GM18873 (cell line): ENCODE results near the gene KMT2D.

Experiments used
- ATAC-seq: cut with Tn5 transposase; IDR thresholded peaks from one replicate; pipeline ENCODE4 v1.9.1; 2021; ENCODE audit warnings: mild to moderate bottlenecking, moderate library complexity, moderate number of reproducible peaks; ENCODE audit not compliant: unreplicated experiment, low FRiP score

The KMT2D gene

GRCh38 chr12:49037111-49037946, 23.3 kb downstream of the KMT2D start:
- ATAC-seq = no peak

- ATAC-seq = no peak
These were observed 24.6 kb downstream of the KMT2D start for GRCh38 chr12:49036029-49036428.

GRCh38 chr12:49034286-49034622, 26.3 kb downstream of the KMT2D start:
- ATAC-seq = no peak

- no peak for ATAC-seq
These were observed 26.8 kb downstream of the KMT2D start for GRCh38 chr12:49033611-49034285.

GRCh38 chr12:49032679-49033447, 27.7 kb downstream of the KMT2D start:
- ATAC-seq = no peak

GRCh38 chr12:49032276-49032675, 28.3 kb downstream of the KMT2D start:
- no peak for ATAC-seq

GRCh38 chr12:49031573-49032161, 28.9 kb downstream of the KMT2D start:
- ATAC-seq = no peak

- ATAC-seq = no peak
These were observed 29.7 kb downstream of the KMT2D start for GRCh38 chr12:49030714-49031572.

- no peak for ATAC-seq
These were observed 30.5 kb downstream of the KMT2D start for GRCh38 chr12:49030119-49030518.

- no peak for ATAC-seq
These were observed 31.8 kb downstream of the KMT2D start for GRCh38 chr12:49028666-49029275.

- no peak for ATAC-seq
These were observed 32.6 kb downstream of the KMT2D start for GRCh38 chr12:49027846-49028555.

- ATAC-seq = no peak
These were observed 33.7 kb downstream of the KMT2D start for GRCh38 chr12:49026678-49027480.

GRCh38 chr12:49026101-49026500, 34.5 kb downstream of the KMT2D start:
- ATAC-seq = no peak

GRCh38 chr12:49025463-49025862, 35.1 kb downstream of the KMT2D start:
- ATAC-seq = no peak

- no peak for ATAC-seq
These were observed 36.1 kb downstream of the KMT2D start for GRCh38 chr12:49024543-49024942.

GRCh38 chr12:49023812-49024211, 36.8 kb downstream of the KMT2D start:
- no peak for ATAC-seq

- ATAC-seq = no peak
These were observed 37.9 kb downstream of the KMT2D start for GRCh38 chr12:49022558-49023178.
